SJSA1 (cell line): ENCODE measurements around the gene SMYD5. TPM values are rescaled to one million over a fixed set of nuclear protein-coding genes. Genes with fewer than 3 reads are reported as not detected.

Experiments used
- total RNA-seq: library from RNA; depleted of rRNA; stranded (reverse); fragments of >200 nt; shearing (Covaris generic); gene quantifications from 2 replicates; pipeline ENCODE4 v1.2.3, GENCODE V29; 2014; rRNA removed

SMYD5 gene
- total RNA-seq, 1 experiment from 2014 or later: 24.3 TPM

Other genes starting within 250 kb of the SMYD5 start
- gene SFXN5, start 142.5 kb upstream of the SMYD5 start, total RNA-seq: 8.2 and 13.3 TPM in 2 replicates
- 15.5 and 23.0 TPM in 2 replicates for gene RAB11FIP5, start 101.3 kb upstream of the SMYD5 start, total RNA-seq
- not detected in 2 replicates for gene NOTO, start 11.7 kb upstream of the SMYD5 start, total RNA-seq
- gene PRADC1, start 19.0 kb downstream of the SMYD5 start, total RNA-seq: 42.0 and 45.8 TPM in 2 replicates
- gene CCT7, start 20.1 kb downstream of the SMYD5 start, total RNA-seq: 570 and 815 TPM in 2 replicates
- gene FBXO41, start 70.2 kb downstream of the SMYD5 start, total RNA-seq: 0.05 and 0.72 TPM in 2 replicates
- not detected in 2 replicates for gene EGR4, start 79.3 kb downstream of the SMYD5 start, total RNA-seq
- gene ALMS1, start 171.6 kb downstream of the SMYD5 start, total RNA-seq: 12.8 and 22.3 TPM in 2 replicates